Smooth muscle cell (in vitro differentiated cells): Measurements from ENCODE around the gene PCBP3. TPM values are rescaled to one million over a fixed set of nuclear protein-coding genes. Genes with fewer than 3 reads are reported as not detected.

Source experiments
- DNase-seq: peaks from one replicate; lab custom pipeline; 2025; ENCODE audit not compliant: unreplicated experiment; lab: John Stamatoyannopoulos, UW
- H2AFZ ChIP-seq: fragments of 200-600 bp; sonication (generic); 2 replicates; pipeline ENCODE4 v1.6.0; 2016; ENCODE audit warnings: antibody characterized with exemption, low read depth, mild to moderate bottlenecking
- H3F3A ChIP-seq: fragments of 200-600 bp; sonication (generic); 2 replicates; pipeline ENCODE4 v1.6.0; 2017; ENCODE audit warnings: antibody characterized with exemption, low read depth
- H3K27ac ChIP-seq: fragments of 200-600 bp; sonication (generic); 2 replicates; pipeline ENCODE4 v1.5.1; 2016; ENCODE audit warnings: low read depth, mild to moderate bottlenecking
- H3K27me3 ChIP-seq: fragments of 200-600 bp; sonication (generic); 2 replicates; pipeline ENCODE4 v1.6.1; 2016; ENCODE audit warnings: low read depth, mild to moderate bottlenecking
- H3K36me3 ChIP-seq: fragments of 200-600 bp; sonication (generic); 2 replicates; pipeline ENCODE4 v1.5.1; 2016; ENCODE audit warnings: low read depth
- H3K4me1 ChIP-seq: fragments of 200-600 bp; sonication (generic); 2 replicates; pipeline ENCODE4 v1.5.1; 2016; ENCODE audit warnings: low read depth
- H3K4me2 ChIP-seq: fragments of 200-600 bp; sonication (generic); 2 replicates; pipeline ENCODE4 v1.6.0; 2016; ENCODE audit warnings: mild to moderate bottlenecking
- H3K4me3 ChIP-seq: fragments of 200-600 bp; sonication (generic); 2 replicates; pipeline ENCODE4 v1.5.1; 2016; ENCODE audit warnings: mild to moderate bottlenecking
- H3K79me2 ChIP-seq: fragments of 200-600 bp; sonication (generic); 2 replicates; pipeline ENCODE4 v1.6.0; 2016; ENCODE audit warnings: low read depth, mild to moderate bottlenecking
- H3K9ac ChIP-seq: fragments of 200-600 bp; sonication (generic); 2 replicates; pipeline ENCODE4 v1.6.0; 2016; ENCODE audit warnings: low read depth
- H3K9me3 ChIP-seq: fragments of 200-600 bp; sonication (generic); replicated peaks from 2 replicates; pipeline ENCODE4 v1.5.1; 2016; ENCODE audit warnings: low read depth
- H4K20me1 ChIP-seq: fragments of 200-600 bp; sonication (generic); 2 replicates; pipeline ENCODE4 v1.6.0; 2016; ENCODE audit warnings: low read depth
- WGBS: methylation state at CpG from one replicate; pipeline ENCODE4 v1.1.7; 2016; ENCODE audit warnings: low lambda C conversion rate; 5-methylcytosine and 5-hydroxymethylcytosine counted together
- polyA plus RNA-seq: library from polyadenylated mRNA; unstranded; fragments of >200 nt; fragmentation: Nextera tagmentation; extraction: Ambion mirVana; gene quantifications from 2 replicates; pipeline ENCODE4 v1.2.1, GENCODE V29; 2016
- total RNA-seq: library from RNA; depleted of rRNA; stranded (reverse); fragments of >200 nt; gene quantifications from 2 replicates; pipeline ENCODE4 v1.2.3, GENCODE V29; 2014
- TF ChIP-seq, protein P1 (sequence below): fragments of 200-600 bp; sonication (generic); IDR thresholded peaks from 2 replicates; pipeline ENCODE4 v1.5.1; 2017; ENCODE audit warnings: borderline replicate concordance, mild to moderate bottlenecking, antibody characterized with exemption; ENCODE audit not compliant: insufficient read depth, poor library complexity, severe bottlenecking

The PCBP3 gene
- total and polyA plus RNA-seq, 2 experiments from 2014 or later: 8.9 to 23.1 TPM

DNA sequence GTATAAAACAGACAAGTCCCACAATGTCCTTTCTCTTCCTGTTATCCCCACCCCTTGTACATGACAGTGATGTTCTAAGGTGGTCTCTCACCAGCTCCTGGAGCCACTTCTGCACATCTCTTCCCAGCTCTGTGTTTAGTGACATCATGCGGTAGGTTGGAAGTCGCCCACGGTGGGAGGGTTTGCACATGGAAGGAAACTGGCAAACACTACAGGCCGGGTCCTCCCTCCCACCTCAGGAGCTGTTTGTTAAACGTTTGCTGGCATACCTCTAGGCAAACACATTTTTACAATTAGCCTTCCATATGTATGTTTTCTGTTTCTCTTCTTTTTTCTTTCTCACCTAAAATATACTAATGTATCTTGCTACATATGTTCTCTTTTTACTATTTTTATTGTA is 107.4 kb downstream of the PCBP3 start:
- H3K79me2 ChIP-seq: no peaks in the 10 kb centered on the region
- no peaks in the 10 kb centered on the region for H4K20me1 ChIP-seq
- 83% methylated on average over 5 of the region's 5 CpGs for WGBS
- H3K9me3 ChIP-seq: no peaks in the 10 kb centered on the region
- H3K27ac ChIP-seq: no peak overlapping the region
- H3K9ac ChIP-seq: no peak overlapping the region
- TF ChIP-seq, protein P1, sequence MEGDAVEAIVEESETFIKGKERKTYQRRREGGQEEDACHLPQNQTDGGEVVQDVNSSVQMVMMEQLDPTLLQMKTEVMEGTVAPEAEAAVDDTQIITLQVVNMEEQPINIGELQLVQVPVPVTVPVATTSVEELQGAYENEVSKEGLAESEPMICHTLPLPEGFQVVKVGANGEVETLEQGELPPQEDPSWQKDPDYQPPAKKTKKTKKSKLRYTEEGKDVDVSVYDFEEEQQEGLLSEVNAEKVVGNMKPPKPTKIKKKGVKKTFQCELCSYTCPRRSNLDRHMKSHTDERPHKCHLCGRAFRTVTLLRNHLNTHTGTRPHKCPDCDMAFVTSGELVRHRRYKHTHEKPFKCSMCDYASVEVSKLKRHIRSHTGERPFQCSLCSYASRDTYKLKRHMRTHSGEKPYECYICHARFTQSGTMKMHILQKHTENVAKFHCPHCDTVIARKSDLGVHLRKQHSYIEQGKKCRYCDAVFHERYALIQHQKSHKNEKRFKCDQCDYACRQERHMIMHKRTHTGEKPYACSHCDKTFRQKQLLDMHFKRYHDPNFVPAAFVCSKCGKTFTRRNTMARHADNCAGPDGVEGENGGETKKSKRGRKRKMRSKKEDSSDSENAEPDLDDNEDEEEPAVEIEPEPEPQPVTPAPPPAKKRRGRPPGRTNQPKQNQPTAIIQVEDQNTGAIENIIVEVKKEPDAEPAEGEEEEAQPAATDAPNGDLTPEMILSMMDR: no peak
- no peaks in the 10 kb centered on the region for H3K36me3 ChIP-seq
- H2AFZ ChIP-seq: no peak overlapping the region
- DNase-seq: no peak
- H3K4me3 ChIP-seq: no peak overlapping the region
- no peak overlapping the region for H3K4me2 ChIP-seq
- no peaks in the 10 kb centered on the region for H3K27me3 ChIP-seq
- H3K4me1 ChIP-seq: no peaks in the 10 kb centered on the region
- no peaks in the 10 kb centered on the region for H3F3A ChIP-seq

DNA sequence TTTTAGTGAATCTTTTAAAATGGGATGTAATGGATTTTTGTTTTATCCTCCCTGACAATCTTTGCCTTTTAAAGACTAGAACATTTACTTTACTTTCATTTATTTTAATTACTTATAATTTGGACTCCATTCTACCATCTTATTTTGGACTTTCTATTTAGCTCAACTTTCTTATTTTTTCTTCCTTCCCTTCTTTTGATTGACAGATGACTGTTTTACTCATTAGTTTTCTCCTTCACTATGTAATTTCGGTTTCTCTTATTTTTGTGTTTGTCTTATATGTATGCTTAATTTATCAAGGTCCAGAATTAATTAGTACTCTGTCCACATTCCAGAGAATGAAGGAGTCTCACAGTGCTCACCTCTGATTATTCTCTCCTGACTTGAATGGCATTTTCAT is 109.9 kb downstream of the PCBP3 start:
- TF ChIP-seq, protein P1: no peak
- H3K79me2 ChIP-seq: no peaks in the 10 kb centered on the region
- no peaks in the 10 kb centered on the region for H3K9me3 ChIP-seq
- H3K27ac ChIP-seq: no peak overlapping the region
- no peak overlapping the region for H2AFZ ChIP-seq
- no peak overlapping the region for H3K9ac ChIP-seq
- 81% methylated on average over 1 of the region's 1 CpG for WGBS
- no peaks in the 10 kb centered on the region for H3K36me3 ChIP-seq
- no peak overlapping the region for H3K4me3 ChIP-seq
- H3K4me2 ChIP-seq: no peak overlapping the region
- no peaks in the 10 kb centered on the region for H3K27me3 ChIP-seq
- no peak for DNase-seq
- no peaks in the 10 kb centered on the region for H4K20me1 ChIP-seq
- no peaks in the 10 kb centered on the region for H3K4me1 ChIP-seq
- H3F3A ChIP-seq: no peaks in the 10 kb centered on the region

- TF ChIP-seq, protein P1: no peak
- Histone ChIP-seq H2AFZ (no peak overlapping the region), H3K4me2 (no peak overlapping the region), H3K4me1 (no peaks in the 10 kb centered on the region), H3K79me2 (no peaks in the 10 kb centered on the region), H3K9me3 (no peaks in the 10 kb centered on the region), H3K27ac (no peak overlapping the region), H3K4me3 (no peak overlapping the region), H3F3A (no peaks in the 10 kb centered on the region), H3K9ac (no peak overlapping the region), H4K20me1 (no peaks in the 10 kb centered on the region), H3K36me3 (peaks cover 3% of the 10 kb centered on the region), H3K27me3 (no peaks in the 10 kb centered on the region)
- no peak for DNase-seq
- WGBS: 82% methylated on average over 1 of the region's 1 CpG
Measured at GRCh38 chr21:45756029-45756428, 112.5 kb downstream of the PCBP3 start.

- no peak for DNase-seq
- H3K27ac ChIP-seq: no peak overlapping the region
- H3F3A ChIP-seq: no peaks in the 10 kb centered on the region
- no peaks in the 10 kb centered on the region for H3K27me3 ChIP-seq
- H3K4me3 ChIP-seq: no peak overlapping the region
- H3K9ac ChIP-seq: no peak overlapping the region
- no peak overlapping the region for H3K4me2 ChIP-seq
- no peaks in the 10 kb centered on the region for H3K4me1 ChIP-seq
- TF ChIP-seq, protein P1: no peak
- H3K9me3 ChIP-seq: no peaks in the 10 kb centered on the region
- 93% methylated on average over 2 of the region's 2 CpGs for WGBS
- H4K20me1 ChIP-seq: no peaks in the 10 kb centered on the region
- H3K79me2 ChIP-seq: no peaks in the 10 kb centered on the region
- H2AFZ ChIP-seq: no peak overlapping the region
- peaks cover 3% of the 10 kb centered on the region for H3K36me3 ChIP-seq
Measured at GRCh38 chr21:45756669-45757068, 113.1 kb downstream of the PCBP3 start.
